ENCODE results near the gene SENP3. TPM values are rescaled to one million over a fixed set of nuclear protein-coding genes. Genes with fewer than 3 reads are reported as not detected.

SENP3 gene
- total and polyA plus RNA-seq, 2 of the 13 experiments (the other 11 are each of a cell fraction or from before 2014, with no cell fraction given) = 55.8 to 75.4 TPM

DNA sequence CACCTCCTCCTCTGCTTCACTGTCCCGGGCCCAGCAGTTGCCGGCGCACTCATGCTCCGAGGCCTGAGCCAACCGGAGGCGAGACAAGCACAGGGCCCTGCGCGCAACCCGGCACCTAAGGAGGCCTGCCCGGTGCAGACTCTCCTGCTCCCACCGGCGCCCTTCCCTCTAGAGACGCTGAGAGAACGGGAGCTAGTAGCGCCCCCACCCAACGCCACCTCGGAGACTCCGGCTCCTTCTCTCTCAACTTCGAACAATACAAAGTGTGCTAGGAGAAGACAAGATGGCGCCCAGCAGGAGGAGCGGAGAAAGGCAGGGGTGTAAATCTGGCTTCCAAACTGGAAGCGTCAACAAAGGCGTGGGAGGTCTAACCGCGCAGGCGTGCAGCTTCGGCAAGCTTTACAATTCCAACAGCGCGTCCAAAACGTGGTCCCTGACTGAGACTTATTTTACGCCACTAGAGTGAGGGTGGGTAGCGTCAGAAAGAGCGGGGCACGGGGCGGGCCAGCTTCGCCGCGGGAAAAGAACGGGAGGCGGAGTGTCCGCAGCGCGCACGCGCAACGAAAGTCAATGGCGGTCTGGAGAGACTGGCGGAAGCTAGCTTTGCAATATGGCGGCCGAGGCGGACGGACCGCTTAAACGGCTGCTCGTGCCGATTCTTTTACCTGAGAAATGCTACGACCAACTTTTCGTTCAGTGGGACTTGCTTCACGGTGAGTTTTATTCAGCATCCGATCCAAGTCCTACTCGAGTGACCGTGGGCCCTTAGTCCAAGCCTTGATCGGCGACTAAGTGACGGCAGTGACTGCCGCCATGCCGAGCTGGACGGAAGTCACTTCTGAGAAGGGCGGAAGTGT, 21.8 kb downstream of the SENP3 start, which contains the start of gene MPDU1 (continued):
- TF ChIP-seq, protein P1, sequence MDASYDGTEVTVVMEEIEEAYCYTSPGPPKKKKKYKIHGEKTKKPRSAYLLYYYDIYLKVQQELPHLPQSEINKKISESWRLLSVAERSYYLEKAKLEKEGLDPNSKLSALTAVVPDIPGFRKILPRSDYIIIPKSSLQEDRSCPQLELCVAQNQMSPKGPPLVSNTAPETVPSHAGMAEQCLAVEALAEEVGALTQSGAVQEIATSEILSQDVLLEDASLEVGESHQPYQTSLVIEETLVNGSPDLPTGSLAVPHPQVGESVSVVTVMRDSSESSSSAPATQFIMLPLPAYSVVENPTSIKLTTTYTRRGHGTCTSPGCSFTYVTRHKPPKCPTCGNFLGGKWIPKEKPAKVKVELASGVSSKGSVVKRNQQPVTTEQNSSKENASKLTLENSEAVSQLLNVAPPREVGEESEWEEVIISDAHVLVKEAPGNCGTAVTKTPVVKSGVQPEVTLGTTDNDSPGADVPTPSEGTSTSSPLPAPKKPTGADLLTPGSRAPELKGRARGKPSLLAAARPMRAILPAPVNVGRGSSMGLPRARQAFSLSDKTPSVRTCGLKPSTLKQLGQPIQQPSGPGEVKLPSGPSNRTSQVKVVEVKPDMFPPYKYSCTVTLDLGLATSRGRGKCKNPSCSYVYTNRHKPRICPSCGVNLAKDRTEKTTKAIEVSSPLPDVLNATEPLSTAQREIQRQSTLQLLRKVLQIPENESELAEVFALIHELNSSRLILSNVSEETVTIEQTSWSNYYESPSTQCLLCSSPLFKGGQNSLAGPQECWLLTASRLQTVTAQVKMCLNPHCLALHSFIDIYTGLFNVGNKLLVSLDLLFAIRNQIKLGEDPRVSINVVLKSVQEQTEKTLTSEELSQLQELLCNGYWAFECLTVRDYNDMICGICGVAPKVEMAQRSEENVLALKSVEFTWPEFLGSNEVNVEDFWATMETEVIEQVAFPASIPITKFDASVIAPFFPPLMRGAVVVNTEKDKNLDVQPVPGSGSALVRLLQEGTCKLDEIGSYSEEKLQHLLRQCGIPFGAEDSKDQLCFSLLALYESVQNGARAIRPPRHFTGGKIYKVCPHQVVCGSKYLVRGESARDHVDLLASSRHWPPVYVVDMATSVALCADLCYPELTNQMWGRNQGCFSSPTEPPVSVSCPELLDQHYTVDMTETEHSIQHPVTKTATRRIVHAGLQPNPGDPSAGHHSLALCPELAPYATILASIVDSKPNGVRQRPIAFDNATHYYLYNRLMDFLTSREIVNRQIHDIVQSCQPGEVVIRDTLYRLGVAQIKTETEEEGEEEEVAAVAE (CRISPR knock-in tag; IDR thresholded peaks at IDR 0.05; ENCODE audit: borderline replicate concordance) = peak; percentile 56; the same call in 1 of the 2 replicates
- TF ChIP-seq ZNF138 (CRISPR knock-in tag; IDR thresholded peaks at IDR 0.05; ENCODE audit: low read depth) = no peak; the same call in 1 of the 2 replicates
- no peak; the same call in 1 of the 2 replicates for TF ChIP-seq GZF1 (CRISPR knock-in tag; IDR thresholded peaks at IDR 0.05)
- TF ChIP-seq, protein P2, sequence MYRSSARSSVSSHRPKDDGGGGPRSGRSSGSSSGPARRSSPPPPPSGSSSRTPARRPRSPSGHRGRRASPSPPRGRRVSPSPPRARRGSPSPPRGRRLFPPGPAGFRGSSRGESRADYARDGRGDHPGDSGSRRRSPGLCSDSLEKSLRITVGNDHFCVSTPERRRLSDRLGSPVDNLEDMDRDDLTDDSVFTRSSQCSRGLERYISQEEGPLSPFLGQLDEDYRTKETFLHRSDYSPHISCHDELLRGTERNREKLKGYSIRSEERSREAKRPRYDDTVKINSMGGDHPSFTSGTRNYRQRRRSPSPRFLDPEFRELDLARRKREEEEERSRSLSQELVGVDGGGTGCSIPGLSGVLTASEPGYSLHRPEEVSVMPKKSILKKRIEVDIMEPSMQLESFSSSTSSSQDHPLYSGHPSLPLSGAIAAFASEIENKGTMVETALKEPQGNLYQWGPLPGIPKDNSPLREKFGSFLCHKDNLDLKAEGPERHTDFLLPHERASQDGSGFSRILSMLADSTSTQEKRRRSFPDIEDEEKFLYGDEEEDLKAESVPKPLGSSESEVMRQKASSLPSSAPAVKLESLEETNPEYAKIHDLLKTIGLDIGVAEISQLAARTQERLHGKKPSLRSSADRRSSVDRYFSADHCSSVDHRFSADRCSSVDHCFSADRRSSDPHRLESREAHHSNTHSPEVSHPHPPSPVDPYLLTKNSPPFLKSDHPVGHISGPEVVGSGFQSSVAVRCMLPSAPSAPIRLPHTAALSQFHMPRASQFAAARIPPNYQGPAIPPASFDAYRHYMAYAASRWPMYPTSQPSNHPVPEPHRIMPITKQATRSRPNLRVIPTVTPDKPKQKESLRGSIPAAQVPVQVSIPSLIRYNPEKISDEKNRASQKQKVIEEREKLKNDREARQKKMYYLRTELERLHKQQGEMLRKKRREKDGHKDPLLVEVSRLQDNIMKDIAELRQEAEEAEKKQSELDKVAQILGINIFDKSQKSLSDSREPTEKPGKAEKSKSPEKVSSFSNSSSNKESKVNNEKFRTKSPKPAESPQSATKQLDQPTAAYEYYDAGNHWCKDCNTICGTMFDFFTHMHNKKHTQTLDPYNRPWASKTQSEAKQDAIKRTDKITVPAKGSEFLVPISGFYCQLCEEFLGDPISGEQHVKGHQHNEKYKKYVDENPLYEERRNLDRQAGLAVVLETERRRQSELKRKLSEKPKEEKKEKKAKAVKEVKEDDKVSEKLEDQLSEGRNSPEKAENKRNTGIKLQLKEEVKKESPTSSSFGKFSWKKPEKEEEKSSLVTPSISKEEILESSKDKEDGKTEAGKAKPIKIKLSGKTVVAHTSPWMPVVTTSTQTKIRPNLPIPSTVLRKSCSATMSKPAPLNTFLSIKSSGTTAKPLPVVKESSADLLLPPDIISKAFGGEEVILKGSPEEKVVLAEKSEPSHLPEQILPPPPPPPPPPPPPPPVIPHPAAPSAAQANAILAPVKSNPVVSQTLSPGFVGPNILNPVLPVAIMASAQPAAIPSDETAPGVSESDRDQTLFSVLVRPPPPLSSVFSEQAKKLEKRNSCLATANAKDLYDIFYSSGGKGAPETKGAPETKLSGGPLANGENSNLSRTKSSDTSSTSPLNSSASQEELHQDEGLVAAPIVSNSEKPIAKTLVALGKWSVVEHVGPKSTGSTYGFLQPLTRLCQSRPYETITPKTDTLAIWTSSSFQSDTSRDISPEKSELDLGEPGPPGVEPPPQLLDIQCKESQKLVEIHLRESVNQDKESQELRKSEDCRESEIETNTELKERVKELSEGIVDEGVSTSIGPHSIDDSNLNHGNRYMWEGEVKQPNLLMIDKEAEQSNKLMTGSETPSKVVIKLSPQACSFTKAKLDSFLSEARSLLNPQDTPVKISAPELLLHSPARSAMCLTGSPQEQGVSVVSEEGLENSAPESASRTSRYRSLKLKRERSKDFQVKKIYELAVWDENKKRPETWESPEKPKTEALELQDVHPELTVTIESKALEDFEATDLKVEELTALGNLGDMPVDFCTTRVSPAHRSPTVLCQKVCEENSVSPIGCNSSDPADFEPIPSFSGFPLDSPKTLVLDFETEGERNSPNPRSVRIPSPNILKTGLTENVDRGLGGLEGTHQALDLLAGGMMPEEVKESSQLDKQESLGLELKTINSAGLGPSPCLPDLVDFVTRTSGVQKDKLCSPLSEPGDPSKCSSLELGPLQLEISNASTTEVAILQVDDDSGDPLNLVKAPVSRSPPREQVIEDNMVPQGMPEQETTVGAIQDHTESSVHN (CRISPR knock-in tag; IDR thresholded peaks at IDR 0.05) = no peak
- TF ChIP-seq, protein P3, sequence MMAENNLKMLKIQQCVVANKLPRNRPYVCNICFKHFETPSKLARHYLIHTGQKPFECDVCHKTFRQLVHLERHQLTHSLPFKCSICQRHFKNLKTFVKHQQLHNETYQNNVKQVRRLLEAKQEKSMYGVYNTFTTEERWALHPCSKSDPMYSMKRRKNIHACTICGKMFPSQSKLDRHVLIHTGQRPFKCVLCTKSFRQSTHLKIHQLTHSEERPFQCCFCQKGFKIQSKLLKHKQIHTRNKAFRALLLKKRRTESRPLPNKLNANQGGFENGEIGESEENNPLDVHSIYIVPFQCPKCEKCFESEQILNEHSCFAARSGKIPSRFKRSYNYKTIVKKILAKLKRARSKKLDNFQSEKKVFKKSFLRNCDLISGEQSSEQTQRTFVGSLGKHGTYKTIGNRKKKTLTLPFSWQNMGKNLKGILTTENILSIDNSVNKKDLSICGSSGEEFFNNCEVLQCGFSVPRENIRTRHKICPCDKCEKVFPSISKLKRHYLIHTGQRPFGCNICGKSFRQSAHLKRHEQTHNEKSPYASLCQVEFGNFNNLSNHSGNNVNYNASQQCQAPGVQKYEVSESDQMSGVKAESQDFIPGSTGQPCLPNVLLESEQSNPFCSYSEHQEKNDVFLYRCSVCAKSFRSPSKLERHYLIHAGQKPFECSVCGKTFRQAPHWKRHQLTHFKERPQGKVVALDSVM (CRISPR knock-in tag; IDR thresholded peaks at IDR 0.05) = 0 out of 2 replicates have a peak, but pooled peaks have one; percentile 7
- TF ChIP-seq KLF11 (CRISPR knock-in tag; IDR thresholded peaks at IDR 0.05) = 0 out of 2 replicates have a peak, but pooled peaks have one; percentile 37
- 0 out of 2 replicates have a peak, but pooled peaks have one; percentile 36 for TF ChIP-seq ZNF616 (CRISPR knock-in tag; IDR thresholded peaks at IDR 0.05; ENCODE audit: low read depth)
- TF ChIP-seq, protein P4, sequence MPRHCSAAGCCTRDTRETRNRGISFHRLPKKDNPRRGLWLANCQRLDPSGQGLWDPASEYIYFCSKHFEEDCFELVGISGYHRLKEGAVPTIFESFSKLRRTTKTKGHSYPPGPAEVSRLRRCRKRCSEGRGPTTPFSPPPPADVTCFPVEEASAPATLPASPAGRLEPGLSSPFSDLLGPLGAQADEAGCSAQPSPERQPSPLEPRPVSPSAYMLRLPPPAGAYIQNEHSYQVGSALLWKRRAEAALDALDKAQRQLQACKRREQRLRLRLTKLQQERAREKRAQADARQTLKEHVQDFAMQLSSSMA (CRISPR knock-in tag; IDR thresholded peaks at IDR 0.05) = peak; percentile 88; the same call in 1 of the 2 replicates
- no peak for TF ChIP-seq ZNF549 (CRISPR knock-in tag; IDR thresholded peaks at IDR 0.05)
- peak; percentile 66; the same call in 1 of the 2 replicates for TF ChIP-seq NR2C2 (CRISPR knock-in tag; IDR thresholded peaks at IDR 0.05; ENCODE audit: borderline replicate concordance)
- TF ChIP-seq ZNF510 (CRISPR knock-in tag; IDR thresholded peaks at IDR 0.05; ENCODE audit: low read depth) = 0 out of 2 replicates have a peak, but pooled peaks have one; percentile 35
